Left renal pelvis (tissue), 4 donors: ENCODE measurements around the gene CT45A6. TPM values are rescaled to one million over a fixed set of nuclear protein-coding genes. Genes with fewer than 3 reads are reported as not detected.
"Not testable (repeated sequence)": the region's sequence is repeated elsewhere in the genome, so short reads cannot be mapped to it uniquely, and the experiment has no call there.

Experiments used
- DNase-seq, 4 donors: peaks; one replicate each; pipeline ENCODE4 v3.0.0-alpha.2; 2013; ENCODE audit warnings: low read depth in 4 of 4, low spot score in 3 of 4
- polyA plus RNA-seq, 4 donors: library from polyadenylated mRNA; unstranded; fragments of 120-200 nt; gene quantifications; one replicate each; pipeline ENCODE4 v1.2.1, GENCODE V29; 2013; ENCODE audit not compliant: insufficient read length in 4 of 4

CT45A6 gene, protein sequence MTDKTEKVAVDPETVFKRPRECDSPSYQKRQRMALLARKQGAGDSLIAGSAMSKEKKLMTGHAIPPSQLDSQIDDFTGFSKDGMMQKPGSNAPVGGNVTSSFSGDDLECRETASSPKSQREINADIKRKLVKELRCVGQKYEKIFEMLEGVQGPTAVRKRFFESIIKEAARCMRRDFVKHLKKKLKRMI
- polyA plus RNA-seq, result not detected

DNA sequence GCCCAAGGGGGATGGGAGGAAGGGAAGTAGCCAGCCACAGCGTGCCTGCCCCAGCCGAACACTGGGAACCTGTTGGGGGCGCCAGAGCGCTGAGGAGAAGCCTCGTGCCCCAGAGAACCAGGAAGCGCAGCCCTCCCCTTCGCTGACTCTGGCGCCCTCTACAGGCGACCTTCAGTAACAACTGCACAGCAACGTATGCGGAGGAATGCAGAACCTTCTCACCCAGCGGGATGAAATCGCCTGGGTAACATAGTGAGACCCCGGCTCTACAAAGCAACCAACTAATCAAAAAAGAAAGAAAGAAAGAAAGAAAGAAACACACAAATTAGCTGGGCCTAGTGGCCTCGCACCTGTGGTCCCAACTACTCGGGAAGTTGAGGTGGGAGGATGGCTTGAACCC is at the start of gene CT45A6:
TSS of gene CT45A6 (minus strand) at position 101 of the 400 bp plus-strand sequence. CDS start 3,794 bp downstream, outside the sequence.
- DNase-seq, result not testable (repeated sequence)

DNA sequence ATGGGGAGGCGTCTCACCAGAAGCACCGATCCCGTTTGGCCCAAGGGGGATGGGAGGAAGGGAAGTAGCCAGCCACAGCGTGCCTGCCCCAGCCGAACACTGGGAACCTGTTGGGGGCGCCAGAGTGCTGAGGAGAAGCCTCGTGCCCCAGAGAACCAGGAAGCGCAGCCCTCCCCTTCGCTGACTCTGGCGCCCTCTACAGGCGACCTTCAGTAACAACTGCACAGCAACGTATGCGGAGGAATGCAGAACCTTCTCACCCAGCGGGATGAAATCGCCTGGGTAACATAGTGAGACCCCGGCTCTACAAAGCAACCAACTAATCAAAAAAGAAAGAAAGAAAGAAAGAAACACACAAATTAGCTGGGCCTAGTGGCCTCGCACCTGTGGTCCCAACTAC is 34.6 kb upstream of the CT45A6 start, which contains the start of gene CT45A7:
TSS of gene CT45A7 (minus strand) at position 101 of the 400 bp plus-strand sequence. CDS start 3,747 bp downstream, outside the sequence.
- not testable (repeated sequence) for DNase-seq

DNA sequence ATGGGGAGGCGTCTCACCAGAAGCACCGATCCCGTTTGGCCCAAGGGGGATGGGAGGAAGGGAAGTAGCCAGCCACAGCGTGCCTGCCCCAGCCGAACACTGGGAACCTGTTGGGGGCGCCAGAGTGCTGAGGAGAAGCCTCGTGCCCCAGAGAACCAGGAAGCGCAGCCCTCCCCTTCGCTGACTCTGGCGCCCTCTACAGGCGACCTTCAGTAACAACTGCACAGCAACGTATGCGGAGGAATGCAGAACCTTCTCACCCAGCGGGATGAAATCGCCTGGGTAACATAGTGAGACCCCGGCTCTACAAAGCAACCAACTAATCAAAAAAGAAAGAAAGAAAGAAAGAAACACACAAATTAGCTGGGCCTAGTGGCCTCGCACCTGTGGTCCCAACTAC is 17.3 kb upstream of the CT45A6 start, which contains the start of gene CT45A2:
TSS of gene CT45A2 (minus strand) at position 101 of the 400 bp plus-strand sequence. CDS start 3,747 bp downstream, outside the sequence.
- DNase-seq, result not testable (repeated sequence)

DNA sequence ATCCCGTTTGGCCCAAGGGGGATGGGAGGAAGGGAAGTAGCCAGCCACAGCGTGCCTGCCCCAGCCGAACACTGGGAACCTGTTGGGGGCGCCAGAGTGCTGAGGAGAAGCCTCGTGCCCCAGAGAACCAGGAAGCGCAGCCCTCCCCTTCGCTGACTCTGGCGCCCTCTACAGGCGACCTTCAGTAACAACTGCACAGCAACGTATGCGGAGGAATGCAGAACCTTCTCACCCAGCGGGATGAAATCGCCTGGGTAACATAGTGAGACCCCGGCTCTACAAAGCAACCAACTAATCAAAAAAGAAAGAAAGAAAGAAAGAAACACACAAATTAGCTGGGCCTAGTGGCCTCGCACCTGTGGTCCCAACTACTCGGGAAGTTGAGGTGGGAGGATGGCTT is 17.2 kb downstream of the CT45A6 start, which contains the start of gene CT45A5:
TSS of gene CT45A5 (minus strand) at position 101 of the 400 bp plus-strand sequence. CDS start 3,774 bp downstream, outside the sequence.
- not testable (repeated sequence) for DNase-seq

DNA sequence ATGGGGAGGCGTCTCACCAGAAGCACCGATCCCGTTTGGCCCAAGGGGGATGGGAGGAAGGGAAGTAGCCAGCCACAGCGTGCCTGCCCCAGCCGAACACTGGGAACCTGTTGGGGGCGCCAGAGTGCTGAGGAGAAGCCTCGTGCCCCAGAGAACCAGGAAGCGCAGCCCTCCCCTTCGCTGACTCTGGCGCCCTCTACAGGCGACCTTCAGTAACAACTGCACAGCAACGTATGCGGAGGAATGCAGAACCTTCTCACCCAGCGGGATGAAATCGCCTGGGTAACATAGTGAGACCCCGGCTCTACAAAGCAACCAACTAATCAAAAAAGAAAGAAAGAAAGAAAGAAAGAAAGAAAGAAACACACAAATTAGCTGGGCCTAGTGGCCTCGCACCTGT is 34.5 kb downstream of the CT45A6 start, which contains the start of gene CT45A3:
TSS of gene CT45A3 (minus strand) at position 101 of the 400 bp plus-strand sequence. CDS start 3,747 bp downstream, outside the sequence.
- not testable (repeated sequence) for DNase-seq

DNA sequence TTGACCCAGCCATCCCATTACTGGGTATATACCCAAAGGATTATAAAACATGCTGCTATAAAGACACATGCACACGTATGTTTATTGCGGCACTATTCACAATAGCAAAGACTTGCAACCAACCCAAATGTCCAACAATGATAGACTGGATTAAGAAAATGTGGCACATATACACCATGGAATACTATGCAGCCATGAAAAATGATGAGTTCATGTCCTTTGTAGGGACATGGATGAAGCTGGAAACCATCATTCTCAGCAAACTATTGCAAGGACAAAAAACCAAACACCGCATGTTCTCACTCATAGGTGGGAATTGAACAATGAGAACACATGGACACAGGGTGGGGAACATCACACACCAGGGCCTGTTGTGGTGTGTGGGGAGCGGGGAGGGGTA is 57.8 kb downstream of the CT45A6 start:
- DNase-seq, result not testable (repeated sequence)

Other genes with a start within 250 kb of the CT45A6 start
- gene CT45A1, start 89.1 kb downstream of the CT45A6 start, polyA plus RNA-seq, result not detected
- gene CT45A3, start 34.6 kb downstream of the CT45A6 start, polyA plus RNA-seq, result not detected
- gene CT45A5, start 17.3 kb downstream of the CT45A6 start, polyA plus RNA-seq, result not detected
- gene CT45A2, start 17.2 kb upstream of the CT45A6 start, polyA plus RNA-seq, result not detected
- gene CT45A7, start 34.5 kb upstream of the CT45A6 start, polyA plus RNA-seq, result under 1 TPM in 1 of 4 donors, not detected in 3; 0.29 TPM
- gene CT45A8, start 51.8 kb upstream of the CT45A6 start, polyA plus RNA-seq, result not detected
- gene CT45A9, start 69.0 kb upstream of the CT45A6 start, polyA plus RNA-seq, result not detected
- gene CT45A10, start 90.7 kb upstream of the CT45A6 start, polyA plus RNA-seq, result not detected
- not detected for gene SAGE1, start 90.9 kb upstream of the CT45A6 start, polyA plus RNA-seq
- gene MMGT1, start 171.2 kb upstream of the CT45A6 start, polyA plus RNA-seq, result 10 to 100 TPM; 26.8 to 34.0 (median 28.6) TPM
- 10 to 100 TPM; 11.8 to 18.3 (median 16.8) TPM for gene SLC9A6, start 182.6 kb upstream of the CT45A6 start, polyA plus RNA-seq